22Rv1 (cell line): ENCODE data around the gene TCEA3.

Experiments
- H3K27ac ChIP-seq: fragments of 450-650 bp; 2 replicates; pipeline ENCODE4 v1.5.1; 2017
- CTCF ChIP-seq: fragments of 450-650 bp; IDR thresholded peaks from 2 replicates; pipeline ENCODE4 v1.5.1; 2017; ENCODE audit warnings: mild to moderate bottlenecking
- ZFX ChIP-seq: fragments of 450-650 bp; IDR thresholded peaks from 2 replicates; pipeline ENCODE4 v1.6.1; 2017; ENCODE audit warnings: antibody characterized with exemption, borderline replicate concordance

The TCEA3 gene

GRCh38 chr1:23453455-23454000, 29.0 kb upstream of the TCEA3 start:
- TF ChIP-seq ZFX (no peak), CTCF (no peak)
- no peak overlapping the region for H3K27ac ChIP-seq

- peak overlapping the region; percentile 23; the same call in 1 of the 2 replicates for H3K27ac ChIP-seq
- TF ChIP-seq CTCF (no peak), ZFX (no peak)
Measured at GRCh38 chr1:23452011-23452411, 27.5 kb upstream of the TCEA3 start.

- peak overlapping the region; percentile 23; the same call in 1 of the 2 replicates for H3K27ac ChIP-seq
- TF ChIP-seq CTCF = no peak
Measured at GRCh38 chr1:23451441-23451840, 26.9 kb upstream of the TCEA3 start.

GRCh38 chr1:23450894-23451293, 26.3 kb upstream of the TCEA3 start:
- no peak overlapping the region; the same call in 1 of the 2 replicates for H3K27ac ChIP-seq
- TF ChIP-seq ZFX (no peak), CTCF (no peak)

GRCh38 chr1:23449958-23450357, 25.4 kb upstream of the TCEA3 start:
- TF ChIP-seq ZFX (no peak), CTCF (no peak)
- no peak overlapping the region for H3K27ac ChIP-seq

GRCh38 chr1:23449306-23449705, 24.8 kb upstream of the TCEA3 start:
- TF ChIP-seq CTCF = no peak
- no peak for TF ChIP-seq ZFX
- no peak overlapping the region for H3K27ac ChIP-seq

- TF ChIP-seq ZFX = no peak
- TF ChIP-seq CTCF = no peak
- no peak overlapping the region for H3K27ac ChIP-seq
Measured at GRCh38 chr1:23448846-23449245, 24.3 kb upstream of the TCEA3 start.
